Activated CD4-positive, CD25-positive, alpha-beta regulatory T cell treated with anti-CD3 and anti-CD28 coated beads, Interleukin-2, amount 50 U/mL, for 24 hours (primary cell): ENCODE results near the gene TVP23C.
"Not testable (repeated sequence)": the region's sequence is repeated elsewhere in the genome, so short reads cannot be mapped to it uniquely, and the experiment has no call there.

Experiments
- ATAC-seq, 2 donors: fragments of 150-1000 bp; cut with Tn5 transposase; one replicate each; pipeline ENCODE4 v1.10.0; 2021; ENCODE audit warnings: mild to moderate bottlenecking in 1 of 2, moderate library complexity in 1 of 2

The TVP23C gene

GRCh38 chr17:15563375-15563857, at the start of gene TVP23C:
Gene TVP23C (minus strand): TSS chr17:15563483. CDS start chr17:15563448, 35 bp downstream.
- peak; percentile 87 to 89 for ATAC-seq

- not testable (repeated sequence) for ATAC-seq
Observed at GRCh38 chr17:15592960-15593359, 29.7 kb upstream of the TVP23C start.

DNA sequence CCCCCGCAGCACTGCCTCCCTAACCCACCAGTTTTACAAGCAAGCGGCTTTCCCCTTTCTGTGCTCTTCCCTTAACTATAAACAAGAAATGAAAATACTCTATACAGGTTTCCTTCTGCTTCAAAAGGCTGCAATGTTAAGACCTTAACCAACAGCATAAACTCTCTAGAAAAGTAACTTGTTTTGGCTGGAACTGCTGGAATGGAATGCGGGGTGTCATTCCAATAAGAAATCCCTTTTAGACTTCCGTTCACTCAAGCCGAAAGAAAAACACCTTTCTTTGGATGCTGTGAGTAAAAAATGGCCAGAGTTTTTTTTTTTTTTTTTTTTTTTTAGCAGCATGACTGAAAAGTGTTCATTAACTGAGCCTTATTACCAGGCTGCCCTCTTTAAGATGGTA, 28.7 kb upstream of the TVP23C start:
- ATAC-seq: not testable (repeated sequence)

- ATAC-seq: not testable (repeated sequence)
Observed at GRCh38 chr17:15590844-15591243, 27.6 kb upstream of the TVP23C start.

DNA sequence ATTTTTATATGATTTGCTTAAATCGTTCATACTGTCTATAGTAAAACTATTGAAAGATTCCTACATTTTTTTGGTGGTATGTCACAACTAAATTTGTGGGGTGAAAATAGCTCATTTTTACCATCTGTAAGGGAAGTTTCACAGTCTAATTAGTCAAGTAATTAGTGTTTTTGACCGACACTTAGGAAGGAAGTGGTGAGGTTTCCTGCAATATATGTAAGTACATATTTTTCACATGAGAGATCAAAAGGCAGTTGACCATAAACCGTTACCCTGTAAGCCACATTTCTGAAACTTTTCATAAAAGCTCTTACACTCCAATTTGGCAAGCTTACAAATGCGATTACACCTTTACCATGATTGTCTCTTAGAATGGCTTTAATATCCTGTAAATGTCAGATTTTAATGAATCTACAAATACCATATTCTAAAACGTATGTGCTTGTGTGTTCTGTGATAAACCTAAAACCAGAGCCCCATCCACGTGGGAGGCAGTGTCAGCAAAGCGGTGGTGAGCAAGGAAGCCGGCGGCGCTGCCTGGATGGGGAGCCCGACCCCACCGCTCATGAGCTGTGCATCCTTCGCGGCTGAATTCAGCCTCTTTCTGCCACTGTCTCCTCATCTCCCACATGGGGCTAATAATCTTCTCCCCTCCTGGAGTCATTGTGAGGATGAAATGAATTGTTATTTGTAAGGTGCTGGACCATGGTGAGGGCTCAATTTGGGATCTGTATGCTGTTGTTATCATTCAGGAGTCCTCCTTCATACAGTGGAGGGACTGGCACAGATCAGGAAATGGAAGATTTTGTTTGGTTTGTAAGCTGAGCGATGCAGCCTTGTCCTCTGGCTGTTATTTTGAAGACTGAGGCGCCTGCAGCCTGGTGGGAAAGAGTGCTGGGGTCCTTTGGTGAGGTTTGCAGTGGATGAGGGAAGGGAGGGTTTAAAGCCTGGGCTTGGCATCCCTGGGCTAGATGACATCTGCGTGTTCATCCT, 26.6 kb upstream of the TVP23C start:
- ATAC-seq: peak; percentile 67 to 78

DNA sequence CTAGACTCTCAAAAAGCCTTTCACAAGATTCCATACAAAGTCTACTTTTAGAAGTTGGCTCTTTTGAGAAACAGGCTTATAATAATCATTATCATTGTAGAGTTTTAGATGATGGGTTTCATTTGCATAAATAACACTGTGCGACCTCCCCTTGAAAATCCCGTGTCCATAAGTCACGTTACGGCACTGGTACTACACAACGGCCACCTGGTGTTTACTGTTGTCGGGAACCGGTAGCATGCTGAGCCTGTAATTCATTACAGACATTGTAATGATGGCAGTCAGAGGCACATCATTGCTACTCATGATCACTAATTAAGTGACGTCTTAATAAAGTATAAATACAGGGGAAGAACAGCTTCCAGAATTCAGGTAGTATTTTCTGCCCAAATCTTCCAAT, 24.7 kb upstream of the TVP23C start:
- ATAC-seq: not testable (repeated sequence)

DNA sequence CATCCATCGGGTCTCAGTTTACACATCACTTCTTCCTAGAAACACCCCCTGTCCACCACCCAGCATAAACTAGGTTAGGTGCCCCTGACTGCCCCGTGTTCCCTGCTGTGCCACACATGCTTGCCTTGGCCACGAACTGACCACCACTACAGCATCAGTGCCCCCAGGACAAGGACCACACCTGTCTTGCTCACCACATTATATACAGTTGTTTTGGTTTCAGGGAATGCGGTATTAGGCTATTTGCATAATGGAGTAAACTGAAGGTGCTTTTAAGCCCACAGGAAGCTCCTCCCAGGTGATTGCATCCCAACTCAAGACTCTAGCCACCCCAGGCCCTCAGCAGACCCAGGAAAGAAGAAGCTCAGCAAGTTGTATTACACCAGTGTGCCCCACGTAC, 20.0 kb upstream of the TVP23C start:
- ATAC-seq: not testable (repeated sequence)

- ATAC-seq: not testable (repeated sequence)
Observed at GRCh38 chr17:15581462-15581861, 18.2 kb upstream of the TVP23C start.

- ATAC-seq: not testable (repeated sequence)
Observed at GRCh38 chr17:15576848-15577247, 13.6 kb upstream of the TVP23C start.

DNA sequence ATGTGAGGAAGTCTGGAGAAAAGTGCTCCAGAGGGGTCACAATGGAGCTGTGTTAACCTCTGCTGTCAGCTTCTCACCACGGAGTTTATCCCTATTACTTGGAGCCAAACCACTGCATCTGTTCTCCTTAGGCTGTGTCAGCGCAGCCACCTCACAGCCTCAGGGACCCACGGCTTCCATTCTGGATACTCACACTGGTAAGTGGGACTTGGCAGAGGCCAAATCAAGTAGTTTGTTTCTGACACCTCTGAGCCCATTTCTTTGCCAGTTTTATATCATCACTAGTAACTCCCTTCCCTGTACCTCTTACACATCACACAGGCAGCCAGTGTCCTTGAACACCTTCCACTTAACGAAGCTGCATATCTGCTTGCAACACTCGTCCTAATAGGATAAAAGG, 11.4 kb upstream of the TVP23C start:
- not testable (repeated sequence) for ATAC-seq

GRCh38 chr17:15573870-15574269, 10.6 kb upstream of the TVP23C start:
- ATAC-seq: not testable (repeated sequence)

DNA sequence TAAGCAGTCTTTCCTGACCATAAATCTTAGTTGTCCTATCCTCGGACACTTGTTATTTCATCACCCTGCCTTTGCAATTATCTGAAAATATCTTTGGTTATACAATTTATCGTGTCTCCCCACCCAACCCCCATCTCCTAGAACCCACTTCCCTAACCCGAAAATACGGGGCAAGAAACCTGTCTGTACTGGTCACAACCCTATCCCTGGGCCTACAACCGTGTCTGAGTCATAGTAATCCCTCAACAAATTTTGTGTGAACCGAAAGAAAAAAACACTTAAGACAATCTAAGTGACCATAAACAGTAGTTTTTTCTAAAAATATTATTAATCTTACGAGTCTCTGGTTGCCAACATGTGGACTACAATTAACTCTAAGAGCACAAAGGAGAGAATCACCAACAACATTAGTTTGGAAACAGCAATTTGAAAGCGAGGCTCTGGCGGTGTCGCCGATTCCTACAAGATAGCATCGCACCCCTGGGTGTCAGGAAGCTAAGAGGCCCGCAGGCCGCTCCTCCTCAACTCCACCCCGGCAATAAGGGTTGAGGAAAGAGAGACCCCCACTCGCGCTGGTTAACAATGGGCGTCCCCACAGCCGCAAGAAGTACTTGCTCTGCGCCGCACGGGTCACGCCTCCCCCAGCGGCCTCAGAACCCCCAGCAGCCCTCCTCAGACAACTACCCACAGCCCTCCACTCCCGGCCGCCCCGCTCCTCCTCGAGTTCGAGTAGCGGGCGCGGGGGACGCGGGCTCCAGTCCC, 489 bp downstream of the TVP23C start:
- ATAC-seq: peak; percentile 44 to 62

- not testable (repeated sequence) for ATAC-seq
Observed at GRCh38 chr17:15561439-15561838, 1.8 kb downstream of the TVP23C start.

- ATAC-seq: not testable (repeated sequence)
Observed at GRCh38 chr17:15558403-15559105, 4.7 kb downstream of the TVP23C start.

DNA sequence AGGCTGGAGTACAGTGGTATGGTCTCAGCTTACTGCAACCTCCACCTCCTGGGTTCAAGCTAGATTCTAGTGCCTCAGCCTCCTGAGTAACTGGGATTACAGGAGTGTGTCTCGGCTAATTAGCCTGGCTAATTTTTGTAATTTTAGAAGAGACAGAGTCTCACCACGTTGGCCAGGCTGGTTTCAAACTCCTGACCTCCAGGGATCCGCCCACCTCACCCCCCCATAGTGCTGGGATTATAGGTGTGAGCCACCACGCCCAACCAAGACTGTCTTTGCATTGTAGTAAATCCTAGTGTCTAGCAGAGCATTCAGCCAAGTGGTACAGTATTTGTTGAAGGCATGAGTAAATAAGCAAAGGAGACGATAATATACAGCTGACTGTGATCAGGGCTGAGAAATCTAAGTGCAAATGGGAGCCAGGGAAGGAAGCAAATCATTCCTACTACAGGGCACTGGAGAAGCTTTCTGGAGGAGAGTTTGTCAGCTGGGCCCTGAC, 5.9 kb downstream of the TVP23C start:
- ATAC-seq: not testable (repeated sequence)

DNA sequence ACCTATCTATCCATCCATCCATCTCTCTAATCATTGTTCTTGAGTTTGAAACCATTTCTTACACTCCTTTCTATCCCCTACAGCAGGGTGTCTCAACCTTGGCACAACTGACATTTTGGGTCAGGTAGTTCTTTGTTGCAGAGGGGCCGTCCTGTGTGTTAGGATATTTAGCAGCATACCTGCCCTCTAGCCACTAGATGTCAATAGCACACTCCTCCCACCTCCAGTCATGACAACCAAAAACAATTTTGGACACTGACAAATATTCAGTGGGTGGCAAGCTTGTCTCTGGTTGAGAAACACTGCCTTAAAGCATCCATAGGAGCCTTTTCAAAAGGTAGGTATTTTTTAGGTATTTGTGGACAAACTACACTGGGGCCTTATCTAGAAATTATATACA, 10.4 kb downstream of the TVP23C start:
- peak in 1 of 2 donors; percentile 58 for ATAC-seq

- ATAC-seq: not testable (repeated sequence)
Observed at GRCh38 chr17:15549552-15549951, 13.7 kb downstream of the TVP23C start.

GRCh38 chr17:15546604-15547003, 16.7 kb downstream of the TVP23C start:
- ATAC-seq: not testable (repeated sequence)

- ATAC-seq: not testable (repeated sequence)
Observed at GRCh38 chr17:15540371-15541219, 22.7 kb downstream of the TVP23C start.

- not testable (repeated sequence) for ATAC-seq
Observed at GRCh38 chr17:15533122-15533521, 30.2 kb downstream of the TVP23C start.
